Stomach smooth muscle (tissue), 2 donors: Measurements from ENCODE around the gene MYZAP.
A peak's percentile ranks its signal among the peaks of the same experiment; 100 is the strongest.

ENCODE experiments used
- H3K27ac ChIP-seq: one replicate; pipeline ENCODE4 v1.7.0; 2013; ENCODE audit warnings: mild to moderate bottlenecking, low read length, inconsistent platforms
- H3K27me3 ChIP-seq, 2 donors: one replicate each; pipeline ENCODE4 v1.7.0; 2013; ENCODE audit warnings: low read length in 2 of 2; ENCODE audit not compliant: insufficient read depth in 2 of 2, control insufficient read depth in 1 of 2
- H3K36me3 ChIP-seq, 2 donors: one replicate each; pipeline ENCODE4 v1.7.0; 2013; ENCODE audit warnings: low read length in 2 of 2; ENCODE audit not compliant: control insufficient read depth in 2 of 2, insufficient read depth in 2 of 2
- H3K4me1 ChIP-seq: one replicate; pipeline ENCODE4 v1.7.0; 2013; ENCODE audit warnings: low read length; ENCODE audit not compliant: control insufficient read depth, insufficient read depth
- H3K4me3 ChIP-seq, 2 donors: one replicate each; pipeline ENCODE4 v1.7.0; 2013; ENCODE audit warnings: low read length in 2 of 2
- H3K9ac ChIP-seq, 2 donors: one replicate each; pipeline ENCODE4 v1.7.0; 2013; ENCODE audit warnings: low read length in 2 of 2, mild to moderate bottlenecking in 1 of 2
- H3K9me3 ChIP-seq, 2 donors: one replicate each; pipeline ENCODE4 v1.7.0; 2013; ENCODE audit warnings: low read length in 2 of 2; ENCODE audit not compliant: control insufficient read depth in 2 of 2
- donor health status: healthy.
- donor health status: Pancreatic carcinoma.

The MYZAP gene

DNA sequence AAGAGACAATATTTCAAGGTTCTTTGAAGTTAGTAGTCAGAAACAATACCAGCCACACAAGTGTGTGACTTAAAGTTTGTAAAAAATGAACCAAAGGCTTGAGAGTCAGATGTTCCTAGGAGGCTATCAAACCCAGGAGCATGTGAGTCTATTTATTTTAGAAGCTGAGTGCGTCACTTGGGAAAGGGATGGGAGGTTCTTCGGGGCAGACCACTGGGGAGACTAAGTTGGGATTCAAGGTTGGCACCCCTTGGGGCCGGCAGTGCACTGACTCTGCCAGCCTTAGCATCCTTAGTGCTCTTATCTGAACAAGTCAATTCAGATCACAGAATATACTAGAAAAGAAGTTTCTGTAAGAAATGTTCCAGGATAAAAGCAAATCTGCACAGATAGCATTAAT, 64.7 kb downstream of the MYZAP start:
- no peaks in the 10 kb centered on the region for H3K36me3 ChIP-seq
- H3K27ac ChIP-seq: no peak overlapping the region
- no peaks in the 10 kb centered on the region for H3K4me1 ChIP-seq
- no peaks in the 10 kb centered on the region for H3K27me3 ChIP-seq
- no peak overlapping the region for H3K9ac ChIP-seq
- no peaks in the 10 kb centered on the region for H3K9me3 ChIP-seq
- no peak overlapping the region for H3K4me3 ChIP-seq

DNA sequence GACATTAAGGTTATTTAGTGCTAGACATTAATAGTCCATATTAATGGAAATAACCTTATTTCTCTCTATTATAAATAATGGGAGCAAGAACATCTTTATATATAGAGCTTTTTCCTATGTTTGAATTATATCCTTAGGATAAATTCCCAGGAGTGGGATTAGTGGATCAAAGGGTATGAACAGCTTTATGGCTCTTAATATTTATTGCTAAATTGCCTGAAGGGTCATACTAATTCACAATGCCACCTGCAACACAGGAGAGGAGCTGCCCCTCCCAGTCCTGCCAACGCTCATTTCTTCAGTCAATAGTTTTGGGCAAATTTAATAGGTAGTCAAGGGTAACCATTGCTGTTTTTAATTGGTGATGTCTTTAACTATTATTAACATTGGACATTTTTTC, 65.9 kb downstream of the MYZAP start:
- H3K9ac ChIP-seq: no peak overlapping the region
- H3K4me3 ChIP-seq: no peak overlapping the region
- no peaks in the 10 kb centered on the region for H3K27me3 ChIP-seq
- H3K4me1 ChIP-seq: no peaks in the 10 kb centered on the region
- H3K27ac ChIP-seq: no peak overlapping the region
- no peaks in the 10 kb centered on the region for H3K36me3 ChIP-seq
- no peaks in the 10 kb centered on the region for H3K9me3 ChIP-seq

DNA sequence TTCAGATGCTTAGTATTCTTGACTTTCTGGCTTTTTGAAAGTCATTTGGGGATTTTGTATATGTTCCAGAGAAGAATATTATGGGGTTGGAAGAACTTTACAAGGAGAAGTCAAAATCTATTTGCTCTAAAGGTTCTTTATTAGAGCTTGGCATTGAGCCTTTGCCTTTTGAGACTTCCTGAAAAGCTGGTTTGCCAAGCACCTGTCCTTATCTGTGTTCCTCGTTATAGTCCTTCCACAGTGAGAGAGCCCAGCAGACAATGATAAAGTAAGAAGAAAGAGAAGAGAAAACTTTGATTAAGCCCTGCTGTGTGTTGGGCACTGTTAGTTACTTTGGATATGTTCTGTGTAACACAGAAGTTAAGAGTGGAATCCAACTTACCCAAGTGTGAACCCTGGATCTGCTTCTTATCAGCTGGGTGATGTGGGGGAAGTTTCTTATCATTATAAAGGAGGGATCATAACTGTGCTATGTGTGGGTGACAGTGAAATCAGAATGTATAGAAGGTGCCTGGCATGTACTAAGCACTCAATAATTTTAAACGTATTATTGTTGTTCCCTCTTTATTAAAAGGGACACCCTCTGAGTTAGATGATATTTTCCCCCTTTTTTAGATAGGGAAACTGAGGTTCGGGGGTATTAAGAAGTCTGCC, 70.5 kb downstream of the MYZAP start:
- Histone ChIP-seq H3K27ac (no peak overlapping the region), H3K4me3 (no peak overlapping the region)

DNA sequence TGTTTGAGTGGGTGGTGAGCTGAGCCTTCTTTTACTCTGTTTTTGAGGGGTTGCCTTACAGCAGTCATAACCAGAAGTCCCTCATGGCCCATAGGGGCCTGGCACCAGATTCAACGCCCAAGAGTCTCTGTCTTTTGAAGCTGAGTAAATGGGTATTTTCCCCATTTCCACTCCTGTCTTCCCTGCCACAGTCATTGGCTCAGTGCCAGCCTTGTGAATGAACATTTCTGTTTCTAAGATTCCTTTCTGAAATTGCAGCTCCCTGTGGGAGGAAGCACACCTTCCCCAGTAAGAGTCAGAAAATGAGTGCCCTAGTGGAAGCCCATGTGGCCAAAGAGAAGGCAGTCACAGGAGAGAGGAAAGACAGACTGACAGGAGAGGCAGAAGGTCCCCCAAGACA, 71.1 kb downstream of the MYZAP start:
- H3K4me1 ChIP-seq: no peaks in the 10 kb centered on the region
- H3K36me3 ChIP-seq: no peaks in the 10 kb centered on the region
- no peak overlapping the region for H3K27ac ChIP-seq
- no peak overlapping the region for H3K9ac ChIP-seq
- H3K4me3 ChIP-seq: no peak overlapping the region
- no peaks in the 10 kb centered on the region for H3K9me3 ChIP-seq
- no peaks in the 10 kb centered on the region for H3K27me3 ChIP-seq

More for the DNA sequence above, 70.5 kb downstream of the MYZAP start:
- H3K9ac ChIP-seq: no peak overlapping the region
- H3K4me1 ChIP-seq: no peaks in the 10 kb centered on the region
- no peaks in the 10 kb centered on the region for H3K36me3 ChIP-seq
- H3K9me3 ChIP-seq: no peaks in the 10 kb centered on the region
- no peaks in the 10 kb centered on the region for H3K27me3 ChIP-seq

DNA sequence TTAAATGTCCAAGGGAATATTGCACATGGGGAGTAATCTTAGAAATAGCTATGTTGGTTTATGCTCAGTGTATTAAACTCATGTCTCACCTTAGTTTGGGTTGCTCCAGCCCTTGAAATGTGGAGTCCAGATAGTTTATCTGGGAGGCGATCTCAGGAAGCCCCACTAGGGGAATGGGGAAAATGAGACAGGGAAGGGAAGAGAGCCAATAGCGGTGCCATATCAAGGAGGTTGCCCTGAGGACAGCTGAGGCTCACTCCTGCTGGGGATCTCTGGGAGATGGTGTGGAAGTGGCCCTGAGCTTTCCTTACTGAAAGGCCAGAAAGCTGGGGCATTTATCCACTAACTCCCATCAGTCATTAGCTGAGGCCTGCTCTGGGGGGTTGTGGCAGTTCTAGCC, 71.6 kb downstream of the MYZAP start:
- Histone ChIP-seq H3K4me3 (no peak overlapping the region), H3K27ac (no peak overlapping the region), H3K4me1 (no peaks in the 10 kb centered on the region), H3K9me3 (no peaks in the 10 kb centered on the region), H3K36me3 (no peaks in the 10 kb centered on the region), H3K9ac (no peak overlapping the region), H3K27me3 (no peaks in the 10 kb centered on the region)

DNA sequence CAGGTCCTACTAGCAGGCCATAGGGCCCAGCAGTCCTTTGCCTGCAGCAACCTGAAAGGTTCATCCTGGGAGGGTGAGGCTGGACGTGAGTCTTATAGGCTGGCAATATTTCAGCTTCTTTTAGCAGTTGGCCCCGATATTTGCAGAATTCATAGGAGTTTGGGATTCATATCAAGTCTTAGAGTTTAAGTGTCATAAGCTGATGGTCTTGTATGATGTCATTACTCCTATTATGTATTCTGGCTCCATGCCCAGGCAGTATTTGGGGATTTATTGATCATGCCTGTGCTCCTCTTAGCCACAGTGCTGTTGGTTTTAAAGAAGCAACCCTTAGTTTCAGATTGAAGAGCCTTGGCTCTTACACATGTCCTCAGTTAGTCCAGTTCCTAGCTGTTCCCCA, 73.5 kb downstream of the MYZAP start:
- Histone ChIP-seq H3K27me3 (no peaks in the 10 kb centered on the region), H3K36me3 (no peaks in the 10 kb centered on the region), H3K9ac (no peak overlapping the region), H3K27ac (no peak overlapping the region), H3K4me1 (no peaks in the 10 kb centered on the region), H3K4me3 (no peak overlapping the region), H3K9me3 (no peaks in the 10 kb centered on the region)

DNA sequence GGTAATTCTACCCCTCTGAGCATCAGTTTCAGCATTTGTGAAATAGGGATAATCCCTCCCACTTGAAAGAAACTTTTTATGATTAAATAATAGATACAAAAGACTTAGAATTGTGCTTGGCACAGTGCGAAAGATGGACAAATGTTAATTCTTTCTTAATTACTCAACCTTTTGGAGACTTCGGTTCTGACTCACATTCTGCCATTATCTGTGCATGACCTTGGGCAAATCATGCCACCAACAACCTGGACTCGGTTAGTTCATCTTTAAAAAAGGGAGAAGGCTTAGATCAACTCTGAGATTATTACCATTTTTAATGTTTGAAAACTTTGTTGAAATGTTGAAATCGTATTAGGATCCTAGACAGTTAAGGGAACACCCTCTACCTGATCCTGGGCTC, 74.2 kb downstream of the MYZAP start:
- Histone ChIP-seq H3K4me3 (no peak overlapping the region), H3K4me1 (no peaks in the 10 kb centered on the region), H3K27me3 (no peaks in the 10 kb centered on the region), H3K36me3 (no peaks in the 10 kb centered on the region), H3K9ac (no peak overlapping the region), H3K9me3 (no peaks in the 10 kb centered on the region), H3K27ac (no peak overlapping the region)

DNA sequence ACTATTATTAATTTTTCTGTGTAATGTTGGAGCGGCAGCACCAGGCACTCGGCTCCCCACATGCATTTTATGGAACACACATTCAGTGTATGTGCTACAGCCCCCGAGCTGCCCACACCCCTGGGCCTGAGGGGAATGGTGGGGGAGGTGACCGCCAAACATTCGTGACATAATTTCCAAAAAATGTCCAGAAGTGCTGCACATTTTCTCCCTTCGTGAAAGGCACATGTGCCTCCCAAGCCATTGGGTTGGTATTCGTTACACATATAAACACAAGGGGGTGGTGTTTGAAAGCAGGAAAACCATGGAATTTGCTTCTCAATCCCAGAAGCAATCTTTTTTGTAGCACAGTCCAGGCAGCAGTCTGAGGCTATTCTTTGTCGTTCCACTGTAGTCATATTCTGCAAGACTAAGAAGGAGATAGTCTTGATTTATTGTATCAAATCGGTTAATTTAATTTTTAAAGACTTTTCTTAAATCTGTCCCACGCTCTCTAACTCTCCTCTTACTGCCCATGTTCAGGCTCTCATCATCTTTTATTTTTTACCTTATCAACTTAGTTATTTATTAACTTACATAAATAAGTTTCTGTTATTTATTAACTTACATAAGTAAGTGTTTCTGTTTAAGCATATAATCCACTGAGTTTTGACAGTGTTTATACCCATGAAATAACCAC, 75.6 kb downstream of the MYZAP start:
- Histone ChIP-seq H3K4me1 (no peaks in the 10 kb centered on the region), H3K27ac (peak overlapping the region; percentile 42), H3K9me3 (no peaks in the 10 kb centered on the region), H3K36me3 (no peaks in the 10 kb centered on the region), H3K4me3 (peak overlapping the region; percentile 36 to 43), H3K9ac (peak overlapping the region in 1 of 2 donors; percentile 32), H3K27me3 (no peaks in the 10 kb centered on the region)

DNA sequence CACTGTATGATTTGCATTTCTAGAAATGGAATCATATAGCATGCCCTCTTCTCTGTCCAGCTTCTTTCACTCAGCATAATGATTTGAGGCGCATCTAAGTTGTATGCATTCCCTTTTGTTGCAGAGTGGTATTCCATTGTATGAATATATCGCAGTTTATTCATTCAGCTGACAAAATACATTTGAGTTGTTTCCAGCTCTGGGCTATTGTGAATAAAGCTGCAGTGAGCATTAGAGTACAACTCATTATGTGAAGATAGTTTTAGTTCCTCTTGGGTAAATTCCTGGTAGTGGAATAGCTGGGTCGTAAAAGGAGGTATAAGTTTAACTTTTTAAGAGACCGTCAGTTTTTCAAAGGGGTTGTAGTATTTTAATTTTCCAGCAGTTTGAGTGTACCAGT, 76.3 kb downstream of the MYZAP start:
- H3K4me1 ChIP-seq: no peaks in the 10 kb centered on the region
- H3K36me3 ChIP-seq: no peaks in the 10 kb centered on the region
- no peak overlapping the region for H3K9ac ChIP-seq
- H3K4me3 ChIP-seq: no peak overlapping the region
- no peak overlapping the region for H3K27ac ChIP-seq
- no peaks in the 10 kb centered on the region for H3K9me3 ChIP-seq
- no peaks in the 10 kb centered on the region for H3K27me3 ChIP-seq

DNA sequence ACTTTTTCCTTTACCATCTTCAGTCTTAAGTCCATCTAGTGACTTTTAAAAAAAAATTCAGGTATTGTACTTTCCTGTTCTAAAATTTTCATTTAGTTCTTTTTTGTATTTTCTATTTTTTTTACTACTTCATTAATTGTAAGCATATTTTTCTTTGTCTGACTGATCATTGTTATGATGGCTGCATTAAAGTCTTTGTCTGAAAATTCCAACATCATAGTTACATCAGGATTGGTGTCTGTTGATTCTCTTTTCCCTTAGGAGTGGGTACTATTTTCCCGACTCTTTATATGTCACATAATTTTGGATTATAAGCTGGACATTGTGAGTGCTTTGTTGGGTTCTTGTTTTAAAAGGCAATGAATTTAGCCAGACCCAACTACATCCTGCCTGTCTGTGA, 79.9 kb downstream of the MYZAP start:
- Histone ChIP-seq H3K4me3 (no peak overlapping the region), H3K9me3 (no peaks in the 10 kb centered on the region), H3K4me1 (no peaks in the 10 kb centered on the region), H3K27me3 (no peaks in the 10 kb centered on the region), H3K36me3 (peaks cover 0 to 4% of the 10 kb centered on the region in 2 donors), H3K9ac (no peak overlapping the region), H3K27ac (no peak overlapping the region)

DNA sequence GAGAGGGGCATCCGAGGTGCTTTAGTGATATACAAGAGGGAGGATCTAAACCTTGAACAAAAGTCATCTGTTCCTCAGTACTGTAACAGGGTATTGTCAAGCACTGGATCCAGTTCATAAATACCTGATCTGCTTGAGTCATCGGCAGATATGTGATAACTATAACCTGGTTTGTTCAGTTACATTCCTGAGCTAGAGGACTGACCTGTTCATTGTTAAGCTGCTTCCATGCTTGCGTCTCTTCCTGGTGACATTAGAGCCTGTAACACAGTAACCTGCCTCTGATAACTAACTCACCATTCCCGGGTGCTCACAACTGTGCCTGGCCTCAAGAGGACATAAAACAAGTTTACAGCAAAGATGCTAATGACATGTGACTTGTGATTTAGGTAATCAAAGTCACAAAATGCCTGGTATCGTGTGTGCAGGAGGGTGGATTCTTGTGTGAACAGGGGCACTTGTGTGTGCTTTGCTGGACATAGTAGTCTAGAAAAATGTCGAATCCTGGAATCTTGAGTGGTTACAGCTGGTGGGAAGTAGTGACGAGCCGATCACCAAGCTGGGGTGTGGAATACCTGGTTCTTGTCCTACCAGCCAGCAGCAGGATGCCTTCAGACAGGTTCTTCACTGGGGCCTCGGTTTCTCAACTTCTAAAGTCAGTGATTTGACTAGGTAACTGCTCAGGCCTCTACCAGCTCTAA, 83.9 kb downstream of the MYZAP start:
- Histone ChIP-seq H3K4me1 (no peaks in the 10 kb centered on the region), H3K36me3 (peaks cover 0 to 4% of the 10 kb centered on the region in 2 donors), H3K9ac (no peak overlapping the region), H3K4me3 (no peak overlapping the region), H3K9me3 (no peaks in the 10 kb centered on the region), H3K27me3 (no peaks in the 10 kb centered on the region), H3K27ac (no peak overlapping the region)
